ENCODE measurements around the gene XYLB.

DNA sequence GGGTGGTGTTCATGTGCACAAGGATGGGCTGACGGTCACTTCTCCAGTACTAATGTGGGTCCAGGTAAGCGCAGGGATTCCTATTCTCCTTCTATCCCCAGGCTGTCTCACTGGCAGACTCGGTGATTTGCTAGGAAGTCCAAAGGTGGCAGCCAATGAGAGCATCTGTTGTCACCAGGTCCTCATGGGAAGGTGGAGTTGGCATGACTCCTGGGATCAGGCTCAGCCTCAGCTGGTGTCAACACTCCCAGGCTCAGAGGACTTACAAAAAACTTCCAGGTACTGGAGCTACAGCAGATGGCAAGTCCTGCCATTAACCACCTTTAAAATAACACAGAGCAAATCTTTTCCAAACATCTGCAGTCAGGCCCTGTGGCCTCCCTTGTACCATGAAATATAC lies 13.8 kb downstream of the XYLB start:
- TF ChIP-seq, protein P1, sequence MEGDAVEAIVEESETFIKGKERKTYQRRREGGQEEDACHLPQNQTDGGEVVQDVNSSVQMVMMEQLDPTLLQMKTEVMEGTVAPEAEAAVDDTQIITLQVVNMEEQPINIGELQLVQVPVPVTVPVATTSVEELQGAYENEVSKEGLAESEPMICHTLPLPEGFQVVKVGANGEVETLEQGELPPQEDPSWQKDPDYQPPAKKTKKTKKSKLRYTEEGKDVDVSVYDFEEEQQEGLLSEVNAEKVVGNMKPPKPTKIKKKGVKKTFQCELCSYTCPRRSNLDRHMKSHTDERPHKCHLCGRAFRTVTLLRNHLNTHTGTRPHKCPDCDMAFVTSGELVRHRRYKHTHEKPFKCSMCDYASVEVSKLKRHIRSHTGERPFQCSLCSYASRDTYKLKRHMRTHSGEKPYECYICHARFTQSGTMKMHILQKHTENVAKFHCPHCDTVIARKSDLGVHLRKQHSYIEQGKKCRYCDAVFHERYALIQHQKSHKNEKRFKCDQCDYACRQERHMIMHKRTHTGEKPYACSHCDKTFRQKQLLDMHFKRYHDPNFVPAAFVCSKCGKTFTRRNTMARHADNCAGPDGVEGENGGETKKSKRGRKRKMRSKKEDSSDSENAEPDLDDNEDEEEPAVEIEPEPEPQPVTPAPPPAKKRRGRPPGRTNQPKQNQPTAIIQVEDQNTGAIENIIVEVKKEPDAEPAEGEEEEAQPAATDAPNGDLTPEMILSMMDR (IDR thresholded peaks at IDR 0.05): no peak
- TF ChIP-seq POLR2A (IDR thresholded peaks at IDR 0.05): no peak
